ENCODE results near the gene DCLRE1B. TPM values are rescaled to one million over a fixed set of nuclear protein-coding genes. Genes with fewer than 3 reads are reported as not detected.

The DCLRE1B gene
- total RNA-seq, 2 donors from 2014 or later: 5.4 to 9.5 TPM

DNA sequence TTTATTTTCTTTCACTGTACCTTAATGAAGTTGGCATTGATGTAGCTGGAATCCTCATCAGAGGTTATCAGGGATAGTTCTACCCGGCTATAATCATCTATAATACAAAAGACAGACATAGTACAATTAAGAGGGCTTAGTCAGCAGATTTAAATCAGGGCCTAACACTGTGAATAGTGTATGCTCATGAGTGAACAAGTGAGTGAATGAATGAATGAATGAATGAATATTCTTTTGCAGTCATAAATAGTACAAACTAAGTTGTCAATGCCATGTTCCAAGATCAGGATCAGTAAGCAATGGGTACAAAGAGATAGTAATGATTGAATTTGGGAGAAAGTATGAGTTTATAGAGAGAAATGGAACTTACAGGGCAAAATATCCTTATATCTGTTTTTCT, 46.1 kb upstream of the DCLRE1B start:
- Histone ChIP-seq H3K9ac (ENCODE audit: low read depth in 2 of 2, low read length in 2 of 2) (no peak overlapping the region), H3K27ac (no peak overlapping the region), H3K4me1 (no peaks in the 10 kb centered on the region), H3K9me3 (no peaks in the 10 kb centered on the region), H3K36me3 (no peaks in the 10 kb centered on the region), H3K27me3 (no peaks in the 10 kb centered on the region), H3K4me3 (no peak overlapping the region)
- intact Hi-C loops (cut with DNase I): no loop called here
- no peak for DNase-seq
- TF ChIP-seq, protein P1, sequence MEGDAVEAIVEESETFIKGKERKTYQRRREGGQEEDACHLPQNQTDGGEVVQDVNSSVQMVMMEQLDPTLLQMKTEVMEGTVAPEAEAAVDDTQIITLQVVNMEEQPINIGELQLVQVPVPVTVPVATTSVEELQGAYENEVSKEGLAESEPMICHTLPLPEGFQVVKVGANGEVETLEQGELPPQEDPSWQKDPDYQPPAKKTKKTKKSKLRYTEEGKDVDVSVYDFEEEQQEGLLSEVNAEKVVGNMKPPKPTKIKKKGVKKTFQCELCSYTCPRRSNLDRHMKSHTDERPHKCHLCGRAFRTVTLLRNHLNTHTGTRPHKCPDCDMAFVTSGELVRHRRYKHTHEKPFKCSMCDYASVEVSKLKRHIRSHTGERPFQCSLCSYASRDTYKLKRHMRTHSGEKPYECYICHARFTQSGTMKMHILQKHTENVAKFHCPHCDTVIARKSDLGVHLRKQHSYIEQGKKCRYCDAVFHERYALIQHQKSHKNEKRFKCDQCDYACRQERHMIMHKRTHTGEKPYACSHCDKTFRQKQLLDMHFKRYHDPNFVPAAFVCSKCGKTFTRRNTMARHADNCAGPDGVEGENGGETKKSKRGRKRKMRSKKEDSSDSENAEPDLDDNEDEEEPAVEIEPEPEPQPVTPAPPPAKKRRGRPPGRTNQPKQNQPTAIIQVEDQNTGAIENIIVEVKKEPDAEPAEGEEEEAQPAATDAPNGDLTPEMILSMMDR (IDR thresholded peaks at IDR 0.05): no peak

DNA sequence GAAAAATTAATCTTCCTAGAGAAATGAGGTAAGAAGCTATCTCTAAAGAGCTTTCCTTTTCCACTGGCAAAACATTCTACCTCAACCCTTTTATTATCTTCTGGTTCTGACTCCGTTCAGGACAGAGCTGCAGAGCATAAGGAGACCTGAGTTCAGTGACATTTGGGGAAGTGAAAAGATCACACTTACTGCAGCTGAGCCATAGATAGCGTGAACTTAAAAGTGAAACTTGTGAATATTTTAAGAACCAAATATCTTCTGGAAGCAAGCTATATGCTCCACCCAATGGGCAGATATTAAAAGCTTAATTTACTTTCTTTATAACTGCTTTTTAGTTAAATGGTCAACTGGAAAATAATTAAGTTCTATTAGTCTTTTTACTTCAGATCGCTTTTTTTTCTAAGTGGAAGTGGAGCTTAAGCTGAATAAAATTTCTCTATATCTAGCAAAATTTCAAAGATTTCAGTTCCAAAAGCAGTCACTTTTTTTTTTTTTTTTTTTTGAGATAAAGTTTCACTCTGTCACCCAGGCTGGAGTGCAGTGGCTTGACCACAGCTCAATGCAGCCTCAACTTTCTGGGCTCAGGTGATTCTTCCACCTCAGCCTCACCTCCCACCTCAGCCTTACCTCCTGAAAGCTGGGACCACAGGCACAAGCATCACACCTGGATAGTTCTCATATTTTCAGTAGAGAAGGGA, 45.5 kb upstream of the DCLRE1B start:
- Histone ChIP-seq H3K36me3 (no peaks in the 10 kb centered on the region), H3K9ac (ENCODE audit: low read depth in 2 of 2, low read length in 2 of 2) (no peak overlapping the region), H3K4me1 (no peaks in the 10 kb centered on the region), H3K9me3 (no peaks in the 10 kb centered on the region), H3K4me3 (no peak overlapping the region), H3K27ac (no peak overlapping the region), H3K27me3 (no peaks in the 10 kb centered on the region)
- TF ChIP-seq, protein P1 (IDR thresholded peaks at IDR 0.05): no peak
- no peak for DNase-seq
- intact Hi-C loops (cut with DNase I): no loop called here

DNA sequence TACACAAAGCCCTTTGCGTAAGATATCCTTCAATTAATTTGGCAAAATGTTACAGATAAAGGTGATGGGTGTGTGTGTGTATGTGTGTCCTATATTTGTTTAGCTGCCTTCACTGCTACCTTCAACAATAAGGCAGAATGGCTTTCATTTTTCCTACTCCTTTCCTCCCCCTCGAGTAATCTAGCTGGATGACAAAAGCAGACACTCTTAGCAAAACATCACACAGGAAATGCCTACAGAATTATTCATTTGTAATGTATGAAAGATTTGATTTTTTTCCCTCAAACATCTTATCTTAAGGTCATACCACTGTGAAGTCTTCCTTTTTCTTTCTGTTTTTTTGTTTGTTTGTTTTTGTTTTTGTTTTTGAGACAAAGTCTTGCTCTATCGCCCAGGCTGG, 44.2 kb upstream of the DCLRE1B start:
- Histone ChIP-seq H3K36me3 (no peaks in the 10 kb centered on the region), H3K4me1 (no peaks in the 10 kb centered on the region), H3K27me3 (no peaks in the 10 kb centered on the region), H3K9ac (ENCODE audit: low read depth in 2 of 2, low read length in 2 of 2) (no peak overlapping the region), H3K27ac (no peak overlapping the region), H3K4me3 (no peak overlapping the region), H3K9me3 (no peaks in the 10 kb centered on the region)
- TF ChIP-seq, protein P1 (IDR thresholded peaks at IDR 0.05): no peak
- DNase-seq: no peak
- intact Hi-C loops (cut with DNase I): no loop called here

DNA sequence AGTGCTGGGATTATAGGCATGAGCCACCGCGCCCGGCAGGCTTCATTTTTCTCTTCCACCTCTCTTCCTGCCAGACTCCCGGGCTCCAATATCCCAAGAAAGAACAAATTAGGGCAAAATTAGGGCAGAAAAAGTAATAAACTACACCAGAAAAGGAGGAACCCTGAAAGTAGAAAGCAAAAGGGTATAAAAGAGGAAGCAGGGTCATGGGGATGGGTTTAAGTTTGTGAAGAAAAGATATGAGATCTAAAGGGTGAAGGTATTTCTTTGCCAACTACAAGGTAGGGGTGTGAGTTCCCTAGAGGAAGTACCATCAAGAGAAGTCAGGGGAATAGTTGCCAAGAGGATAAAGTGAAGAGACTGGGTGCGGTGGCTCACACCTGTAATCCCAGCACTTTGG, 43.5 kb upstream of the DCLRE1B start:
- TF ChIP-seq, protein P1 (IDR thresholded peaks at IDR 0.05): no peak
- intact Hi-C loops (cut with DNase I): no loop called here

DNA sequence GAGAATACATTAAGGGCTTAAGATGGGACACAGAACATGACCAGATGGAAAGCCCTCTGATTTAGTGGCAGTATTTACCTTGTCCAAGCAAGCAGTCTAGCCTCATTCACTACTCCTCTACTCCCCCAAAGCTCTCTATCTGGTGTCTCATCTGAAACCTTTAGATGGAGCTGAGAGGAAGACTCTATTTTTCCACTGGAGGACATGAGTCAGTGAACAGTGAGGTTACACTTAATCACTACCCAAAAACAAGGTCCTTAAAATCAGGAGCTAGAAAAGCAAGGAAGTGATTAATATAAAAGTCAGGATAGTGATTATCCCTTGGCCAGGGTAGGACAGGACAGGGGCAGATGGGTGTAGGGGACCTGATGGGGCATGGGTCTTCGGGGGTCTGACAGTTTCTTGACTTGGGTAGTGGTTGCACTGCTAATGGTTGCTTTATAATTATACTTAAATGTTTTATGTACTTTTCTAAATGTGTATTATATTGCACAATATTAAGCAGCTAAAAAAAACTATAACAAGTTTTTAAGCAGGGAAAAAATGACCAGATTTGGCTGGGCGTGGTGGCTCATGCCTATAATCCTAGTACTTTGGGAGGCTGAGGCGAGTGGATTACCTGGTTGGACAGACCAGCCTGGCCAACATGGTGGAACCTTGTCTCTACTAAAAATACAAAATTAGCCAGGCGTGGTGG, 36.6 kb upstream of the DCLRE1B start:
- Histone ChIP-seq H3K4me1 (no peaks in the 10 kb centered on the region), H3K27me3 (no peaks in the 10 kb centered on the region), H3K9ac (ENCODE audit: low read depth in 2 of 2, low read length in 2 of 2) (no peak overlapping the region), H3K27ac (no peak overlapping the region), H3K9me3 (no peaks in the 10 kb centered on the region), H3K4me3 (no peak overlapping the region), H3K36me3 (no peaks in the 10 kb centered on the region)
- DNase-seq: no peak
- TF ChIP-seq, protein P1 (IDR thresholded peaks at IDR 0.05): no peak
- intact Hi-C loops (cut with DNase I): no loop called here

More for the DNA sequence above, 43.5 kb upstream of the DCLRE1B start:
- H3K27me3 ChIP-seq: no peaks in the 10 kb centered on the region
- no peak for DNase-seq
- H3K4me3 ChIP-seq: no peak overlapping the region
- H3K9me3 ChIP-seq: no peaks in the 10 kb centered on the region
- H3K4me1 ChIP-seq: no peaks in the 10 kb centered on the region
- no peaks in the 10 kb centered on the region for H3K36me3 ChIP-seq
- H3K9ac ChIP-seq (ENCODE audit: low read depth in 2 of 2, low read length in 2 of 2): no peak overlapping the region
- H3K27ac ChIP-seq: no peak overlapping the region

All from colonic mucosa (tissue), 4 donors.